Measurements from ENCODE around the gene RNF151.

Gene RNF151

DNA sequence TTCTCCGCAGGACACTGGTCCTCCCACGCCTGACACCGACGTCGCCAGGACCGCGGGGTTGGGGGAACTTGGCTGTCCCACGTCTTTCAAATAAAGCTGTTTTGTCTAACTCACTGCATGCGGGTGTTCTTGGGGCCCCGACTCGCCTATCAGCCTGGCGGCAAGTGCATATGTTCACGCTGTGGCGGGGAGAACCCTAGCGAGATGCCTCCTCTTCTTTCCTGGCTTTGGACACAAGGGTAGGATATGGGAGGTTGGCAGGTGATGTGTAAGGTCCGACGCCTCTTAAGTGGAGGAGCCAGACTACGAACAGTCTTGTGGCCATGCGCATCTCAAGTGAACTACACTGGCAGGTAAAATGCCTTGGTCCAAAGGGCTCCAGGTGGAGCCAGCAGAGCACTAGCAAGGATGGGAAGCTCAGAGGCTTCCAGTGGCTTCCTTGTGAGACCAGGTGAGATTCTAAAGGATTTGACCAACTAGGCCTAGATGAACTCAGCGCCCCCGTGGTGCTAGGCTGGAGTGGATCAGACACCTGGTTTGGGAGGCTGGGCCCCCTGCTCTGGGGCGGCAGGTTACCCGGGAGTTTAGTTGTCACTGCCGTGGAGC, 1.2 kb upstream of the RNF151 start:
- Histone ChIP-seq H3K9me3 (no peaks in the 10 kb centered on the region), H3K27ac (peak overlapping the region; percentile 95 to 98), H3K4me3 (peak overlapping the region; percentile 89 to 93), H3K4me1 (peaks cover 0 to 29% (median 18%) of the 10 kb centered on the region in 4 donors), H3K27me3 (no peaks in the 10 kb centered on the region), H3K36me3 (peaks cover 28 to 34% (median 32%) of the 10 kb centered on the region in 3 donors)
- DNase-seq, result no peak
- TF ChIP-seq, protein P1, sequence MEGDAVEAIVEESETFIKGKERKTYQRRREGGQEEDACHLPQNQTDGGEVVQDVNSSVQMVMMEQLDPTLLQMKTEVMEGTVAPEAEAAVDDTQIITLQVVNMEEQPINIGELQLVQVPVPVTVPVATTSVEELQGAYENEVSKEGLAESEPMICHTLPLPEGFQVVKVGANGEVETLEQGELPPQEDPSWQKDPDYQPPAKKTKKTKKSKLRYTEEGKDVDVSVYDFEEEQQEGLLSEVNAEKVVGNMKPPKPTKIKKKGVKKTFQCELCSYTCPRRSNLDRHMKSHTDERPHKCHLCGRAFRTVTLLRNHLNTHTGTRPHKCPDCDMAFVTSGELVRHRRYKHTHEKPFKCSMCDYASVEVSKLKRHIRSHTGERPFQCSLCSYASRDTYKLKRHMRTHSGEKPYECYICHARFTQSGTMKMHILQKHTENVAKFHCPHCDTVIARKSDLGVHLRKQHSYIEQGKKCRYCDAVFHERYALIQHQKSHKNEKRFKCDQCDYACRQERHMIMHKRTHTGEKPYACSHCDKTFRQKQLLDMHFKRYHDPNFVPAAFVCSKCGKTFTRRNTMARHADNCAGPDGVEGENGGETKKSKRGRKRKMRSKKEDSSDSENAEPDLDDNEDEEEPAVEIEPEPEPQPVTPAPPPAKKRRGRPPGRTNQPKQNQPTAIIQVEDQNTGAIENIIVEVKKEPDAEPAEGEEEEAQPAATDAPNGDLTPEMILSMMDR (IDR thresholded peaks at IDR 0.05), result no peak
- intact Hi-C loops (cut with DNase I; ENCODE audit: low total_unique reads), result no loop called here

DNA sequence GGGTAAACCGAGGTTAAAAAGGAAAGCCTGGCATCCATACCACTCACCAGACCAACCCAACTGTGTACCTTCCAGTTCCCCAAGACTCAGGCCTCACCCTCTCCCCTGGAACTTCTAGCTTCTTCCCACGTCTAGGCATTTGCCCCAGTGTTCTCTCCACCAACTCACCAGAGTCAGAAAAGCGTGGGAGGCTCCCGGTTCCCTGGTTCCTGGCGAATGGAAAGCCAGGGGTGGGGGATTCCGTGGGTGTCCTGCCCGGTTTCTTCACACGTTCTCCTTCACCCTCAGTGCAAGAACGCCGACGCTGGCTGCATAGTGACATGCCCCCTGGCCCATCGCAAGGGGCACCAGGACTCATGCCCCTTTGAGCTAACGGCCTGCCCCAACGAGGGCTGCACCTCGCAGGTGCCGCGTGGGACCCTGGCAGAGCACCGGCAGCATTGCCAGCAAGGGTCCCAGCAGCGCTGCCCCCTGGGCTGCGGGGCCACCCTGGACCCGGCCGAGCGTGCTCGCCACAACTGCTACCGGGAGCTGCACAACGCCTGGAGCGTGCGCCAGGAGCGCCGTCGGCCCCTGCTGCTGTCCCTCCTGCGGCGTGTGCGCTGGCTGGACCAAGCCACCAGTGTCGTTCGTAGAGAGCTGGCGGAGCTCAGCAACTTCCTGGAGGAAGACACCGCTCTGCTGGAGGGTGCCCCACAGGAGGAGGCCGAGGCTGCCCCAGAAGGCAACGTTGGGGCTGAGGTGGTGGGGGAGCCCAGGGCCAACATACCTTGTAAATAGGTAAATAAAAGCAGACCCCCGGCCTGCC, 1.7 kb downstream of the RNF151 start:
- TF ChIP-seq, protein P1 (IDR thresholded peaks at IDR 0.05), result no peak
- no peak for DNase-seq
- Histone ChIP-seq H3K4me3 (no peak overlapping the region), H3K36me3 (peaks cover 3 to 7% (median 4%) of the 10 kb centered on the region in 3 donors), H3K27ac (no peak overlapping the region), H3K27me3 (no peaks in the 10 kb centered on the region), H3K9me3 (no peaks in the 10 kb centered on the region), H3K4me1 (peaks cover 0 to 40% (median 27%) of the 10 kb centered on the region in 4 donors)
- intact Hi-C loops (cut with DNase I; ENCODE audit: low total_unique reads), result no loop called here

- Histone ChIP-seq H3K4me1 (peaks cover 0 to 32% (median 21%) of the 10 kb centered on the region in 4 donors), H3K36me3 (peaks cover 31 to 32% (median 31%) of the 10 kb centered on the region in 3 donors), H3K27me3 (peaks cover 0 to 36% of the 10 kb centered on the region in 2 donors), H3K9me3 (no peaks in the 10 kb centered on the region), H3K4me3 (peak within 1 kb of the TSS; percentile 79 to 99), H3K27ac (peak within 1 kb of the TSS; percentile 80 to 94)
- TF ChIP-seq, protein P1 (IDR thresholded peaks at IDR 0.05), result no peak
- peak; percentile 91 to 96 for DNase-seq
- intact Hi-C loops (cut with DNase I; ENCODE audit: low total_unique reads), result loop anchor here (5.0 kb wide), 1 partner anchor 360 kb away; the partner anchor contains the start of genes CRAMP1 and IFT140
Observed at GRCh38 chr16:1971796-1972489, 5.3 kb downstream of the RNF151 start, which contains the start of gene TBL3. Gene TBL3, plus strand, starts transcription at chr16:1972053. Its CDS starts 112 bp downstream, at chr16:1972165.

- peaks cover 0 to 41% of the 10 kb centered on the region in 2 donors for H3K27me3 ChIP-seq
- no peak for DNase-seq
- H3K4me1 ChIP-seq, result peaks cover 0 to 32% (median 21%) of the 10 kb centered on the region in 4 donors
- H3K4me3 ChIP-seq, result peak overlapping the region; percentile 79 to 99
- H3K36me3 ChIP-seq, result peaks cover 37 to 38% (median 37%) of the 10 kb centered on the region in 3 donors
- TF ChIP-seq, protein P1 (IDR thresholded peaks at IDR 0.05), result no peak
- H3K27ac ChIP-seq, result peak overlapping the region; percentile 80 to 94
- intact Hi-C loops (cut with DNase I; ENCODE audit: low total_unique reads), result loop anchor here (5.0 kb wide), 1 partner anchor 360 kb away; the partner anchor contains the start of genes CRAMP1 and IFT140
- H3K9me3 ChIP-seq, result no peaks in the 10 kb centered on the region
Observed at GRCh38 chr16:1972490-1972877, 5.8 kb downstream of the RNF151 start.

GRCh38 chr16:1973461-1974156, 7.0 kb downstream of the RNF151 start:
- peaks cover 48 to 49% (median 48%) of the 10 kb centered on the region in 3 donors for H3K36me3 ChIP-seq

More at GRCh38 chr16:1973461-1974156, 7.0 kb downstream of the RNF151 start:
- TF ChIP-seq, protein P1 (IDR thresholded peaks at IDR 0.05), result no peak
- intact Hi-C loops (cut with DNase I; ENCODE audit: low total_unique reads), result loop anchor here (5.0 kb wide), 1 partner anchor 361 kb away; the partner anchor contains the start of genes CRAMP1 and IFT140
- Histone ChIP-seq H3K9me3 (no peaks in the 10 kb centered on the region), H3K4me1 (peaks cover 0 to 33% (median 21%) of the 10 kb centered on the region in 4 donors), H3K27ac (no peak overlapping the region), H3K27me3 (peaks cover 0 to 52% of the 10 kb centered on the region in 2 donors), H3K4me3 (no peak overlapping the region)
- no peak for DNase-seq

Measured in tibial artery (tissue), 4 donors.